DOHH2 (cell line): ENCODE results near the gene GHR.

ENCODE experiments used
- CTCF ChIP-seq: fragments of 200-600 bp; sonication (generic); IDR thresholded peaks from one replicate; pipeline ENCODE4 v1.5.1; 2014; ENCODE audit warnings: antibody characterized with exemption, mild to moderate bottlenecking, low read depth, low read length; ENCODE audit not compliant: poor library complexity, severe bottlenecking
- EZH2phosphoT487 ChIP-seq: fragments of 200-600 bp; sonication (generic); IDR thresholded peaks from 2 replicates; pipeline ENCODE4 v1.6.1; 2017; ENCODE audit warnings: borderline replicate concordance, mild to moderate bottlenecking, antibody characterized with exemption, low read length, moderate library complexity, mixed read lengths

- TF ChIP-seq CTCF (no peak), EZH2phosphoT487 (no peak)
These were observed 31.2 kb downstream of the GHR start for GRCh38 chr5:42454216-42454995.
